ENCODE data around the gene TLR4. TPM values are rescaled to one million over a fixed set of nuclear protein-coding genes. Genes with fewer than 3 reads are reported as not detected.

TLR4 gene
- total and polyA plus RNA-seq, 2 experiments from 2014 or later: 0.06 to 0.17 TPM

DNA sequence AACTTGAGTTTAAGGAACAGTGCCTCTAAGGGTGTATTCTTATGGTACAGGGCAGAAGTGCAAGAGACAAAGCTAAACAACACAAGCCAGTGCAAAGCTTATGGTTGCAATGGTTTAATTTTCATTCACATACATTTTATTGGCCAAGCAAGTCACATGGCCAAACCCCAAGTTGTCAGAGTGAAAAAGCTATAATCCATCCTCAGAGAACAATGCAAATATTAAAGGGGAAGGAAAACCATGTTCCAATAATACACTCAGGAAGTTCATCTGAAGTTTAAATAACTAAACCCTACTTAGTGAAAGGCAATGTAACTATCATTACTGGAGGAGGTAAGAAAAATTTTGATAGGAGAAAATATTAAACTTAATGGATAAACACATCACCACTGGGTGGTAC is 26.6 kb upstream of the TLR4 start:
- peaks cover 1% of the 10 kb centered on the region for H3K27me3 Mint-ChIP-seq (ENCODE audit: insufficient read depth, low read depth, poor library complexity)
- H3K4me3 Mint-ChIP-seq: no peak overlapping the region
- H2AFZ ChIP-seq: no peak overlapping the region
- no peak overlapping the region for H3K4me2 ChIP-seq
- H3K27me3 ChIP-seq (ENCODE audit: insufficient read depth): no peaks in the 10 kb centered on the region
- no peaks in the 10 kb centered on the region for H4K20me1 ChIP-seq (replicated peaks; ENCODE audit: insufficient read depth)
- no peaks in the 10 kb centered on the region for H3F3A ChIP-seq (replicated peaks; ENCODE audit: low read depth)
- no peak for DNase-seq (ENCODE audit: low spot score)
- H3K4me1 Mint-ChIP-seq: no peaks in the 10 kb centered on the region
- no peak overlapping the region for H3K4me3 ChIP-seq
- H3K27ac Mint-ChIP-seq: no peak overlapping the region
- H3K36me3 ChIP-seq (ENCODE audit: insufficient read depth): no peaks in the 10 kb centered on the region
- H3K79me2 ChIP-seq (replicated peaks; ENCODE audit: insufficient read depth): no peaks in the 10 kb centered on the region
- no peak overlapping the region for H3K27ac ChIP-seq (ENCODE audit: low read depth)
- TF ChIP-seq, protein P1, sequence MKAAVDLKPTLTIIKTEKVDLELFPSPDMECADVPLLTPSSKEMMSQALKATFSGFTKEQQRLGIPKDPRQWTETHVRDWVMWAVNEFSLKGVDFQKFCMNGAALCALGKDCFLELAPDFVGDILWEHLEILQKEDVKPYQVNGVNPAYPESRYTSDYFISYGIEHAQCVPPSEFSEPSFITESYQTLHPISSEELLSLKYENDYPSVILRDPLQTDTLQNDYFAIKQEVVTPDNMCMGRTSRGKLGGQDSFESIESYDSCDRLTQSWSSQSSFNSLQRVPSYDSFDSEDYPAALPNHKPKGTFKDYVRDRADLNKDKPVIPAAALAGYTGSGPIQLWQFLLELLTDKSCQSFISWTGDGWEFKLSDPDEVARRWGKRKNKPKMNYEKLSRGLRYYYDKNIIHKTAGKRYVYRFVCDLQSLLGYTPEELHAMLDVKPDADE (IDR thresholded peaks at IDR 0.05): no peak
- TF ChIP-seq, protein P2, sequence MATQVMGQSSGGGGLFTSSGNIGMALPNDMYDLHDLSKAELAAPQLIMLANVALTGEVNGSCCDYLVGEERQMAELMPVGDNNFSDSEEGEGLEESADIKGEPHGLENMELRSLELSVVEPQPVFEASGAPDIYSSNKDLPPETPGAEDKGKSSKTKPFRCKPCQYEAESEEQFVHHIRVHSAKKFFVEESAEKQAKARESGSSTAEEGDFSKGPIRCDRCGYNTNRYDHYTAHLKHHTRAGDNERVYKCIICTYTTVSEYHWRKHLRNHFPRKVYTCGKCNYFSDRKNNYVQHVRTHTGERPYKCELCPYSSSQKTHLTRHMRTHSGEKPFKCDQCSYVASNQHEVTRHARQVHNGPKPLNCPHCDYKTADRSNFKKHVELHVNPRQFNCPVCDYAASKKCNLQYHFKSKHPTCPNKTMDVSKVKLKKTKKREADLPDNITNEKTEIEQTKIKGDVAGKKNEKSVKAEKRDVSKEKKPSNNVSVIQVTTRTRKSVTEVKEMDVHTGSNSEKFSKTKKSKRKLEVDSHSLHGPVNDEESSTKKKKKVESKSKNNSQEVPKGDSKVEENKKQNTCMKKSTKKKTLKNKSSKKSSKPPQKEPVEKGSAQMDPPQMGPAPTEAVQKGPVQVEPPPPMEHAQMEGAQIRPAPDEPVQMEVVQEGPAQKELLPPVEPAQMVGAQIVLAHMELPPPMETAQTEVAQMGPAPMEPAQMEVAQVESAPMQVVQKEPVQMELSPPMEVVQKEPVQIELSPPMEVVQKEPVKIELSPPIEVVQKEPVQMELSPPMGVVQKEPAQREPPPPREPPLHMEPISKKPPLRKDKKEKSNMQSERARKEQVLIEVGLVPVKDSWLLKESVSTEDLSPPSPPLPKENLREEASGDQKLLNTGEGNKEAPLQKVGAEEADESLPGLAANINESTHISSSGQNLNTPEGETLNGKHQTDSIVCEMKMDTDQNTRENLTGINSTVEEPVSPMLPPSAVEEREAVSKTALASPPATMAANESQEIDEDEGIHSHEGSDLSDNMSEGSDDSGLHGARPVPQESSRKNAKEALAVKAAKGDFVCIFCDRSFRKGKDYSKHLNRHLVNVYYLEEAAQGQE (IDR thresholded peaks at IDR 0.05; ENCODE audit: unreplicated experiment): no peak
- TF ChIP-seq, protein P3, sequence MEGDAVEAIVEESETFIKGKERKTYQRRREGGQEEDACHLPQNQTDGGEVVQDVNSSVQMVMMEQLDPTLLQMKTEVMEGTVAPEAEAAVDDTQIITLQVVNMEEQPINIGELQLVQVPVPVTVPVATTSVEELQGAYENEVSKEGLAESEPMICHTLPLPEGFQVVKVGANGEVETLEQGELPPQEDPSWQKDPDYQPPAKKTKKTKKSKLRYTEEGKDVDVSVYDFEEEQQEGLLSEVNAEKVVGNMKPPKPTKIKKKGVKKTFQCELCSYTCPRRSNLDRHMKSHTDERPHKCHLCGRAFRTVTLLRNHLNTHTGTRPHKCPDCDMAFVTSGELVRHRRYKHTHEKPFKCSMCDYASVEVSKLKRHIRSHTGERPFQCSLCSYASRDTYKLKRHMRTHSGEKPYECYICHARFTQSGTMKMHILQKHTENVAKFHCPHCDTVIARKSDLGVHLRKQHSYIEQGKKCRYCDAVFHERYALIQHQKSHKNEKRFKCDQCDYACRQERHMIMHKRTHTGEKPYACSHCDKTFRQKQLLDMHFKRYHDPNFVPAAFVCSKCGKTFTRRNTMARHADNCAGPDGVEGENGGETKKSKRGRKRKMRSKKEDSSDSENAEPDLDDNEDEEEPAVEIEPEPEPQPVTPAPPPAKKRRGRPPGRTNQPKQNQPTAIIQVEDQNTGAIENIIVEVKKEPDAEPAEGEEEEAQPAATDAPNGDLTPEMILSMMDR (conservative IDR thresholded peaks at IDR 0.05; ENCODE audit: low read depth in 2 of 2): no peak
- TF ChIP-seq JUNB (IDR thresholded peaks at IDR 0.05; ENCODE audit: unreplicated experiment) (no peak), NANOG (IDR thresholded peaks at IDR 0.05; ENCODE audit: borderline replicate concordance) (no peak), CREB1 (CRISPR knock-in tag; IDR thresholded peaks at IDR 0.05; ENCODE audit: low read depth) (no peak)
- TF ChIP-seq, protein P4, sequence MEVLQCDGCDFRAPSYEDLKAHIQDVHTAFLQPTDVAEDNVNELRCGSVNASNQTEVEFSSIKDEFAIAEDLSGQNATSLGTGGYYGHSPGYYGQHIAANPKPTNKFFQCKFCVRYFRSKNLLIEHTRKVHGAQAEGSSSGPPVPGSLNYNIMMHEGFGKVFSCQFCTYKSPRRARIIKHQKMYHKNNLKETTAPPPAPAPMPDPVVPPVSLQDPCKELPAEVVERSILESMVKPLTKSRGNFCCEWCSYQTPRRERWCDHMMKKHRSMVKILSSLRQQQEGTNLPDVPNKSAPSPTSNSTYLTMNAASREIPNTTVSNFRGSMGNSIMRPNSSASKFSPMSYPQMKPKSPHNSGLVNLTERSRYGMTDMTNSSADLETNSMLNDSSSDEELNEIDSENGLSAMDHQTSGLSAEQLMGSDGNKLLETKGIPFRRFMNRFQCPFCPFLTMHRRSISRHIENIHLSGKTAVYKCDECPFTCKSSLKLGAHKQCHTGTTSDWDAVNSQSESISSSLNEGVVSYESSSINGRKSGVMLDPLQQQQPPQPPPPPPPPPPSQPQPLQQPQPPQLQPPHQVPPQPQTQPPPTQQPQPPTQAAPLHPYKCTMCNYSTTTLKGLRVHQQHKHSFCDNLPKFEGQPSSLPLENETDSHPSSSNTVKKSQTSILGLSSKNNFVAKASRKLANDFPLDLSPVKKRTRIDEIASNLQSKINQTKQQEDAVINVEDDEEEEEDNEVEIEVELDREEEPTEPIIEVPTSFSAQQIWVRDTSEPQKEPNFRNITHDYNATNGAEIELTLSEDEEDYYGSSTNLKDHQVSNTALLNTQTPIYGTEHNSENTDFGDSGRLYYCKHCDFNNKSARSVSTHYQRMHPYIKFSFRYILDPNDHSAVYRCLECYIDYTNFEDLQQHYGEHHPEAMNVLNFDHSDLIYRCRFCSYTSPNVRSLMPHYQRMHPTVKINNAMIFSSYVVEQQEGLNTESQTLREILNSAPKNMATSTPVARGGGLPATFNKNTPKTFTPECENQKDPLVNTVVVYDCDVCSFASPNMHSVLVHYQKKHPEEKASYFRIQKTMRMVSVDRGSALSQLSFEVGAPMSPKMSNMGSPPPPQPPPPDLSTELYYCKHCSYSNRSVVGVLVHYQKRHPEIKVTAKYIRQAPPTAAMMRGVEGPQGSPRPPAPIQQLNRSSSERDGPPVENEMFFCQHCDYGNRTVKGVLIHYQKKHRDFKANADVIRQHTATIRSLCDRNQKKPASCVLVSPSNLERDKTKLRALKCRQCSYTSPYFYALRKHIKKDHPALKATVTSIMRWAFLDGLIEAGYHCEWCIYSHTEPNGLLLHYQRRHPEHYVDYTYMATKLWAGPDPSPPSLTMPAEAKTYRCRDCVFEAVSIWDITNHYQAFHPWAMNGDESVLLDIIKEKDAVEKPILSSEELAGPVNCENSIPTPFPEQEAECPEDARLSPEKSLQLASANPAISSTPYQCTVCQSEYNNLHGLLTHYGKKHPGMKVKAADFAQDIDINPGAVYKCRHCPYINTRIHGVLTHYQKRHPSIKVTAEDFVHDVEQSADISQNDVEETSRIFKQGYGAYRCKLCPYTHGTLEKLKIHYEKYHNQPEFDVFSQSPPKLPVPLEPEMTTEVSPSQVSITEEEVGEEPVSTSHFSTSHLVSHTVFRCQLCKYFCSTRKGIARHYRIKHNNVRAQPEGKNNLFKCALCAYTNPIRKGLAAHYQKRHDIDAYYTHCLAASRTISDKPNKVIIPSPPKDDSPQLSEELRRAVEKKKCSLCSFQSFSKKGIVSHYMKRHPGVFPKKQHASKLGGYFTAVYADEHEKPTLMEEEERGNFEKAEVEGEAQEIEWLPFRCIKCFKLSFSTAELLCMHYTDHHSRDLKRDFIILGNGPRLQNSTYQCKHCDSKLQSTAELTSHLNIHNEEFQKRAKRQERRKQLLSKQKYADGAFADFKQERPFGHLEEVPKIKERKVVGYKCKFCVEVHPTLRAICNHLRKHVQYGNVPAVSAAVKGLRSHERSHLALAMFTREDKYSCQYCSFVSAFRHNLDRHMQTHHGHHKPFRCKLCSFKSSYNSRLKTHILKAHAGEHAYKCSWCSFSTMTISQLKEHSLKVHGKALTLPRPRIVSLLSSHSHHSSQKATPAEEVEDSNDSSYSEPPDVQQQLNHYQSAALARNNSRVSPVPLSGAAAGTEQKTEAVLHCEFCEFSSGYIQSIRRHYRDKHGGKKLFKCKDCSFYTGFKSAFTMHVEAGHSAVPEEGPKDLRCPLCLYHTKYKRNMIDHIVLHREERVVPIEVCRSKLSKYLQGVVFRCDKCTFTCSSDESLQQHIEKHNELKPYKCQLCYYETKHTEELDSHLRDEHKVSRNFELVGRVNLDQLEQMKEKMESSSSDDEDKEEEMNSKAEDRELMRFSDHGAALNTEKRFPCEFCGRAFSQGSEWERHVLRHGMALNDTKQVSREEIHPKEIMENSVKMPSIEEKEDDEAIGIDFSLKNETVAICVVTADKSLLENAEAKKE (CRISPR knock-in tag; IDR thresholded peaks at IDR 0.05): no peak
- no peaks in the 10 kb centered on the region for H3K36me3 Mint-ChIP-seq (ENCODE audit: low read depth)
- H3K9me2 ChIP-seq (ENCODE audit: insufficient read depth): no peaks in the 10 kb centered on the region
- H3K4me1 ChIP-seq (ENCODE audit: insufficient read depth): peaks cover 3% of the 10 kb centered on the region; the same call in 1 of the 2 replicates
- no peak for ATAC-seq
- H3K9me3 Mint-ChIP-seq: peaks cover 18% of the 10 kb centered on the region

Measured in GM23338 (cell line).